HT1080 (cell line): ENCODE data around the gene C16orf90. TPM values are rescaled to one million over a fixed set of nuclear protein-coding genes. Genes with fewer than 3 reads are reported as not detected.

Experiments
- DNase-seq: peaks from one replicate; pipeline ENCODE4 v3.0.0-alpha.2; 2015; ENCODE audit warnings: low read depth
- small RNA-seq: library from RNA; depleted of rRNA; stranded (forward); fragments of <200 nt; gene quantifications from one replicate; pipeline ENCODE3, GENCODE V24; 2014
- total RNA-seq: library from RNA; depleted of rRNA; stranded (reverse); fragments of >200 nt; shearing (Covaris generic); gene quantifications from 2 replicates; pipeline ENCODE4 v1.2.3, GENCODE V29; 2014; rRNA removed

C16orf90 gene
- total RNA-seq, 1 experiment from 2014 or later: not detected

- no peak for DNase-seq
Observed at GRCh38 chr16:3467921-3468320, 27.4 kb downstream of the C16orf90 start.

GRCh38 chr16:3467182-3467581 is 28.1 kb downstream of the C16orf90 start:
- DNase-seq: no peak

DNA sequence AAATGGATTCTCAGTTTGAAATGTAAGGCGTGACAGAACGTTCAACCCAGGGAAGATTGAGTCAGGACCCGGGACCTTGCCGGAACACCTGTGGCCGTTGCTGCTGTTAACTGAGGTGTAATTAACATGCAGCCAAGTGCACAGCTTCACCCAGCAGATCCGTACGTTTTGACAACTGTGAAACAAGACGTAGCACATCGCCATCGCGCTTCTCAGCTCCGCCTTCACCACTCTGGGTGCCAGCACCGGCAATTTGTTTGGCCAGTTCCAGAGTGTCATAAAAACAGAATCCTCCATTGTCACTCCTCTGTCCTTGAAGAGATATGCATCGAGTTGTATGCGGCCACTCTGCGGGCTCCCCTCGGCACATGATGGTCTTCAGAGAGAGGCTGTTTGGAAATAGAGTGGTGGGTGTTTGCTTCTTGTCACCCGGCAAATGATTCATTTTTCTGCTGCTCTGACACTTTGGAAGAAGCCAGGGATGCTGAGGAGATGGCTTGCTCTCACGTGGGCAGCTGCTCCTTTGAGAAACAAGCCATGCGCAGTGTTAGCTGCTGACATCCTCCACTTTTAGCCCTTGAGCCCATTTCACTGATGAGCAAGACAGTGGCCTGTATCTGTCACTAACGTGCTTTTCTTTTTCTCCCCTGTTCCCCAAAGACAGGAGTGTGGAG is 29.2 kb downstream of the C16orf90 start:
- DNase-seq: no peak

- no peak for DNase-seq
Observed at GRCh38 chr16:3465301-3465700, 30.0 kb downstream of the C16orf90 start.

- no peak for DNase-seq
Observed at GRCh38 chr16:3461151-3461550, 34.1 kb downstream of the C16orf90 start.

GRCh38 chr16:3460585-3460984 is 34.7 kb downstream of the C16orf90 start:
- DNase-seq: no peak

GRCh38 chr16:3460121-3460520 is 35.2 kb downstream of the C16orf90 start:
- DNase-seq: no peak

DNA sequence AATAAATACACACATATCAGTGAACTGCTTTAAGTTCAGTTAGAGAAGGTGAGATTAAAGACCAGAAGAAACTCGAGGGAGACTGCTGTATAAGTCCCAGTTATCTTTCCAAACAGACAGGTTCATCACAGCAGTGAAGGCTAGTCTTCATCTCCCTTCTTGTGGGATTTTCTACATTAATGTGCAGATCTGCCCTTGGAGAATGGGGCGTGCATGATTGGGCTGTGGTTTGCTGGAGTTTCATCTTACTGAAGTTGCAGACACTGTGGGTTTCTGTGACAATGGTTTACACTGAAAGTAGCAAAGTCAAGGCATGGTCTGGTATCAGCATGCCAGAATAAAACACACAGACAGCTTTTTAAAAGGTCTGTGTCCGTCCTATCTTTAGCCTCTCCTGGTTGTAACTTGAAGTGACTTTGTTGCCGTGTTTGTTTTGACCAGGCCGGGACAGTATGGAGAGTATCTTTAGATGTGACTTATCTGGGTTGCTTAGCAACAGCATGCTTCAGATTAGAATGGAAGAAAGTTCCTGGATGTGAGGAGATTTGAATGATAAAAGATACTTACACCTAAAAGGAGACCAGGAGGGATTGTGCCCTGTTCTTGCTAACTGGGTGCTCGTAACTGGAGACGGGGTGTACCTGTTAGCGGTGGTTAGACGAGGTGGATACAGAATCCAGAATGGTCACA is 35.7 kb downstream of the C16orf90 start:
- DNase-seq: no peak

DNA sequence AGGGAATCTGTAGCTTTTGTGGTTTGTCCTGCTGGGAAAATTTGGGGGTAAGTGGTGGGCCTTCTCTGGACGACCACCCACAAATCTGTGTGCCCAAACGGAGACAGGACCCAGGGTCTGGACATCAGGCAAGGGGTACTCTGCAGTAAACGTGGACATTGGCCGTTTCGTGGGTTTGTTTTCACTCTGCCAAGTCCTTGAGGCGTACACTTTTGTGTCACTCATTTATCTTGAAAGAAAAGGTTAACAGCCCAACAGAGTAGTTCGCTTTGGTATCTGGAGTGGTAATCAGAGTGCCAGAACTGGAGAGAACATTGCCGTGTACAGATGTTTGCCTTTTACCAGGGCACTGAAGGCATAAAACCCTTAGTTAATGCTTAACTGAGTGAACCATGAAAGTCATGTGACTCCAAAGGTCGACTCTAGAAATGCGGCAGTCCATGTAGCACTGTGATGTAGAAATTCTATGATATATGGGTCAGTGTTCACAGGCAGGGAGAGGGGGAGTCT is 36.4 kb downstream of the C16orf90 start:
- DNase-seq: no peak

DNA sequence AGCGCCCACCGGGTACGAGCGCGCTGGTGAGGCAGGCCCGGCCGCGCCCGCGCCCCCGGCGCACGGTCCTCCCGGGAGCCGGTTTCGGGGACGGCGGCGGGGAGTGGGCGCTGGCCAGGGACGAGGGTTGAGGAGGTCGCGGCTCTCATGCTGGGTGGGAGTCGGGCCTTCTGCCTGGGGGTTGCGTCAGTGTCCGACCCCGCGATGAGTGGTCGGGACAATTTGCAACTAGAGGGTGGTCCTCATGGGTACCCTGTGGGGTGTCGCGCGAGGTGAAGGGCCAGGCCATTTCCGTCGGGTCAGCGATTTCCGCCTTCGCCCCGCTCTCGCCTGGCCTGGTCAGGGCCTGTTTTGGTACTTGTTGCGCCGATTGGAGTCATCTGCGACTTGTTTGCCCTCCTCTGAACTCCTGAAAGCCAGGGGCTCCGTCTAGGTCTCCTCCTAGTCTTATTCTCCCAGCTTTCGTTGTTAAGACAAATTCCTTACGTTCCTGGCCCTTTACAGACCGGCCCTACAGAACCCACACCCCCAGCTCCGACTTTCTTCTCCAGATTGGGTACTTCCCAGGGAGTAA is 36.9 kb downstream of the C16orf90 start:
- DNase-seq: no peak

DNA sequence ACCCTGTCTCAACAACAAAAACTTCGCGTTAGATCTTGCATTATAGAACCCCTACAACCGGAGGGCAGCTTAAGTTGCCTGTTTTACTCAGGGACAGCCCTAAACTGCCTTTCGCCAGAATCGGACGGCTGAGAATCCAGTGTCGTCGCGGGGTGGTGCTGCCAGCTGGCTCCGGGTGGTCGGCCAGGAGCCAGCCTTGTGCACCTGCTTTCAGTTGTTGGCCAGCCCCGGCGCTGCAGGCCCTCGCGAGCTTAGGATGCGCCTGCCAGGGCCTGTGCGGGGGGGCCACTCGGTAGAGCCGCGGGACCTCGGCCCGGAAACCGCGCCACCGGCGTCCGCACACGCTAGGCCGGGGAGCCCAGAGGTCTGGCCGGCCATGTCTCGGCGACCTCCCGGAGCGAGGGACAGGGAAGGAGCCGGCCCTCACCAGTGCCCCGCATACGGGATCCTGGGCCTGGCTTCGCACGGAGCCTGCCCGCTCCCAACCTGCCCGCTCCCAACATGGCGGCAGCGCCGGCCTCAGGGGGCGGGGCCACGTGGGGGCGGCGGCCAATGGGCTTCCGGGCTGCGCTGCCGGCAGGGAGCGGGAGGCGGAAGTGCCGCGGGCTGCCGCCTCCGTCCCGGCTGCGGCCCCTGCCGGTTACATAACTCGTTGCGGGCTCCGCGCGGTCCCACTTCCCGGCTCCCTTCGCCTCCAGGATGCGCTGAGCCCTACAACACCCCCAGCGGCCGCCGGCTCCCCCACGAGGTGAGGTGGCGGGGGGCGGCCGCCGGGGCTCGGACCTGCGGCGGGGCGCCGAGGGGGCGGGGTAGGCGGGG is 37.6 kb downstream of the C16orf90 start:
- DNase-seq: peak; percentile 84

- no peak for DNase-seq
Observed at GRCh38 chr16:3454631-3455147, 40.6 kb downstream of the C16orf90 start.

- DNase-seq: no peak
Observed at GRCh38 chr16:3454093-3454492, 41.2 kb downstream of the C16orf90 start.

DNA sequence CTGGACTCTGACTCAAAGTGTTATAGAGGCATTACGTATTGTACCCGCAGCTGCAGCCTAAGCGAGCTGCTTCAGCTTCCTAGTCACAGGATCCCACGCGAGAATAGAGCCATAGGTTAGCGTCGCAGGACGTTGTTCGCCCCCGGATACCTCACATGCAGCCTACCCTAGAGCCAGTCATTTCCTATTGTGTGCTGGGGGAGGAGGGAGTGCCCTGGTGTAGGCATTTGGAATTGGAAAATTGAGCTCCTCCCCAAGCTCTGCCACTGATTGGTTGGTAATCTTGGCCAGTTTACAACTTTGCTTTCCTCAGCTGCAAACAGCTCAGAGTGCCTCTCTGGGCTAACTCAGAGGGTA is 51.3 kb downstream of the C16orf90 start:
- peak; percentile 75 for DNase-seq

Small RNA genes within 50 kb of the gene (small RNA-seq; reads per million reads assigned to genes)
- not detected for gene MIR6126

Other genes starting within 250 kb of the C16orf90 start
- 0.03 TPM in 1 of 2 replicates, not detected in the other for gene MEFV, start 238.9 kb downstream of the C16orf90 start, total RNA-seq
- gene ZNF263, start 212.0 kb downstream of the C16orf90 start, total RNA-seq: 38.8 and 39.1 TPM in 2 replicates
- gene TIGD7, start 190.1 kb downstream of the C16orf90 start, total RNA-seq: 2.8 and 3.1 TPM in 2 replicates
- gene ZNF75A, start 190.0 kb downstream of the C16orf90 start, total RNA-seq: 12.2 and 16.9 TPM in 2 replicates
- not detected in 2 replicates for gene OR2C1, start 139.6 kb downstream of the C16orf90 start, total RNA-seq
- 13.5 and 15.3 TPM in 2 replicates for gene ZSCAN32, start 94.5 kb downstream of the C16orf90 start, total RNA-seq
- gene ZNF174, start 94.3 kb downstream of the C16orf90 start, total RNA-seq: 9.7 and 15.1 TPM in 2 replicates
- 1.4 and 2.1 TPM in 2 replicates for gene ZNF597, start 52.0 kb downstream of the C16orf90 start, total RNA-seq
- 11.9 and 23.5 TPM in 2 replicates for gene NAA60, start 51.8 kb downstream of the C16orf90 start, total RNA-seq
- 8.7 and 14.2 TPM in 2 replicates for gene CLUAP1, start 5.5 kb upstream of the C16orf90 start, total RNA-seq
- under 0.01 and 0.11 TPM in 2 replicates for gene NLRC3, start 81.9 kb upstream of the C16orf90 start, total RNA-seq
- gene SLX4, start 116.1 kb upstream of the C16orf90 start, total RNA-seq: 4.5 and 4.6 TPM in 2 replicates
- 6.3 and 8.1 TPM in 2 replicates for gene DNASE1, start 159.2 kb upstream of the C16orf90 start, total RNA-seq
- 149 and 171 TPM in 2 replicates for gene TRAP1, start 222.0 kb upstream of the C16orf90 start, total RNA-seq